IPS-18c (cell line): ENCODE results near the gene C1S.

ENCODE experiments used
- H3K4me3 ChIP-seq: 2 replicates; pipeline ENCODE4 v1.7.0; 2013; ENCODE audit warnings: low read depth, mild to moderate bottlenecking, low read length, moderate library complexity; ENCODE audit not compliant: insufficient read depth
- H3K9me3 ChIP-seq: one replicate; pipeline ENCODE4 v1.6.1; 2013; ENCODE audit warnings: mild to moderate bottlenecking, low read length, moderate library complexity; ENCODE audit not compliant: control insufficient read depth, insufficient read depth

The C1S gene

GRCh38 chr12:7067096-7067495, 6.6 kb downstream of the C1S start:
- H3K9me3 ChIP-seq, result no peaks in the 10 kb centered on the region
- no peak overlapping the region for H3K4me3 ChIP-seq

DNA sequence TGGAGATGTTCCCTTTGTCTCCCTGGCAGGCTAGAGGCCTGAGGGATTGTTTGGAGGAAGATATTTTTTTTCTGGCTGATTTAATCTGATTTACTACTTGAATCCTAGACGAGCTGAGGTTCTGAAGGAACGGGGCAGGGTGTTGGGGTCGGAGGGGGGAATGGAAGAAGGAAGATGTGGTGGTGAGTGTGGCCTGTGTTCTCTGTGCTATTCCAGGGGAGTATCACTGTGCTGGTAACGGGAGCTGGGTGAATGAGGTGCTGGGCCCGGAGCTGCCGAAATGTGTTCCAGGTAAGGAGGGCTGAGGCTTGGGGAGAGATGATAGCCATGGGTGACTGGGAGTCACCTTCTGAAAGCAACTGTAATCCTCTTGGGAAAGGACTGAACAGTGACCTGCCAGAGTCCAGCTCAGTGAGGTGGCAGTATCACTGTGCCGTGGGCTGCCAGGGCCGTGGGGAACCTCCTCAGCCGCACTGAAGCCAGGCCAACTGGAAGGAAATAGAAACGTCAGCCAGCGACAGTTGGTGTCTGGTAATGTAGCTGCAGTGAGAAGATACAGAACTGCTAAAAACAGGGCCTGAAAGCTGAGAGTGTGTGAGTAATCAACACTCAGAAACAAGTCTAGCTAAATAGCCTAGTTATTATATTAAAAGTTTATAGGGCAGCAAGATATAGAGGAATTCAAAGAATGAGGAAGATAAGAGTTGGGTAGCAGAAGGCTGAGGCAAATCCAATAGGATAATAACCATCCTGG, 7.9 kb downstream of the C1S start:
- no peaks in the 10 kb centered on the region for H3K9me3 ChIP-seq
- H3K4me3 ChIP-seq, result no peak overlapping the region

DNA sequence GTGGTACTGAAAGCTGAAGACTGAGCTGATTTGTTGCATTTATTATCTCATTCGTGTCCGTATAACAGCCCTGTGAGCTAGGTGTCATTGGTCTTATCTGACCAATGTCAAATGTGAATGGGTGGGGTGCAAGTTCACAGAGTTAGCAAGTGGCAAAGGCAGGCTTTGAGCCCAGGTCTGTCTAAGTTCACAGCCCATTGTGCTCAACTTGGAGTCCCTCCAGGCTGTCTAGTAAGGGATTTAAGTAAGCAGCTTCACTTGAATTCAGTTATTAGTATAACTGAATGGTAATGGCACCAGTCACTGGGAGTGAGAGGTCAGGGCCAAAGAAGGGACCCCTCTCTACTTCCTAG, 8.5 kb downstream of the C1S start:
- Histone ChIP-seq H3K4me3 (no peak overlapping the region), H3K9me3 (no peaks in the 10 kb centered on the region)

DNA sequence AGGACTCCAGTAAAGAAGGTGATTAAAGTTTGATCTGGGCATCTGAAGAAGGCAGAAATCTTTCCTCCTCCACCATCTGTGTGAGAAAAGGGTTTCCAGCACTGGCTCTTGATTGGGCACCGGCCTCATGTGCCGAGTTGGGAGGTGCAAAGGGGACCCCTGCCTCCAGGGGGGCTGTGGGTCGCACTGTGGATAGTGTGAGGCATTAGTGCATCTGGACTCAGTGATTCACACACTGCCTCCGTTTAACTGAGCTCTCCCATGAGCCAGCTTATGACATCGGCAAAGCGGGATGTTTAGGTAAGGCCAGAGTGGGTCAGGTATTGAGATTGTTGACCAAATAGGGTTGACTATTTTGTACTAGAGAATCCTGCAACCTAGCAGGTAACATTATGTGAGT, 8.9 kb downstream of the C1S start:
- H3K9me3 ChIP-seq, result no peaks in the 10 kb centered on the region
- H3K4me3 ChIP-seq, result no peak overlapping the region

- Histone ChIP-seq H3K9me3 (no peaks in the 10 kb centered on the region), H3K4me3 (no peak overlapping the region)
These were observed 11.5 kb downstream of the C1S start for GRCh38 chr12:7072035-7072434.

GRCh38 chr12:7072554-7072953, 12.0 kb downstream of the C1S start:
- H3K4me3 ChIP-seq, result no peak overlapping the region
- no peaks in the 10 kb centered on the region for H3K9me3 ChIP-seq

DNA sequence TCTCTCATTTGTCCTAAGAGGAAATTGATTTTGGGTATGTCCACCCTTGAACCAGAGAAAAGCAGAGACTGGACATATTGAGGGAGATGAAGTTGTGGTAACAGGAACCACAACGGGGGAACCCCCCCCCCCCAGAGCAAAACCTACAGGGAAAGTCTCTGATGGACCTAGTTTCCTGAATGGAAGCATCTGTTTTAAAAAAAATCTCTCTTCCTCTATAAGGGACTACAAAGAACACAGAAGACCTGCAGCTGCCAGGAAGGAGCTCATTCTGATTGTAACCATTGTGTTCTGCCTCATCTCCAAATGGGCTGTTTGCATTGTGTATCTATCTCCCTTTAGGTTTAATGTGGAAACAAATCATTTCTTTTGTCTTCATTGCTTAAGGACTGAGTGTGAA, 13.4 kb downstream of the C1S start:
- H3K9me3 ChIP-seq, result no peaks in the 10 kb centered on the region

GRCh38 chr12:7075518-7075917, 15.0 kb downstream of the C1S start:
- Histone ChIP-seq H3K9me3 (no peaks in the 10 kb centered on the region), H3K4me3 (no peak overlapping the region)

More for the DNA sequence above, 13.4 kb downstream of the C1S start:
- no peak overlapping the region for H3K4me3 ChIP-seq

GRCh38 chr12:7075939-7076338, 15.4 kb downstream of the C1S start:
- no peaks in the 10 kb centered on the region for H3K9me3 ChIP-seq
- no peak overlapping the region for H3K4me3 ChIP-seq

- no peaks in the 10 kb centered on the region for H3K9me3 ChIP-seq
- no peak overlapping the region for H3K4me3 ChIP-seq
These were observed 16.0 kb downstream of the C1S start for GRCh38 chr12:7076493-7076892.

DNA sequence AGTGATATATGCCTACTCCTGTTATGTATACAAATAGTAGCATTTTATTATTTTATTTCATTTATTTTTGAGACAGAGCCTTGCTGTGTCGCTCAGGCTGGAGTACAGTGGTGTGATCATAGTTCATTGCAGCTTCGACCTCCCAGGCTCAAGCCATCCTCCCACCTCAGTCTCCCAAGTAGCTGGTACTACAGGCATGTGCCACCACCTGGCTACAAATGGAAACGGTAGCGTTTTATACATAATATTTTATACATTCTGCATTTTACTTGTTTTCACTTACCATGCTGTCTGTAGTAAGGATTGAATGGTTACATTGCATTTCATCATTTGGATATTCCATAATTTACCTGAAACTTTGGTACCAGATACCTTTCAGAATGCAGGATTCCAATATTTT, 17.6 kb downstream of the C1S start:
- H3K4me3 ChIP-seq, result no peak overlapping the region
- H3K9me3 ChIP-seq, result no peaks in the 10 kb centered on the region

DNA sequence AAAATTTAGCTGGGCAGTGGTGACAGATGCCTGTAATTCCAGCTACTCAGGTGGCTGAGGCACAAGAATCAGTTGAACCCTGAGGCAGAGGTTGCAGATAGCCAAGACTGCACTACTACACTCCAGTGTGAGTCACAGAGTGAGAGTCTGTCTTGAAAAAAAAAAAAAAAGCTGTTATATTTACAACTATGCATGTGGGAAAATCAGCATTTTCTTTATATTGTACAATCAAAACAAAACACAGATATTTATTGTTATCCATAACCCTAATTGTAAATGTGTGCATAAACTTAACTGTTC, 19.3 kb downstream of the C1S start:
- peaks cover 5% of the 10 kb centered on the region for H3K9me3 ChIP-seq
- H3K4me3 ChIP-seq, result no peak overlapping the region

GRCh38 chr12:7081037-7081436, 20.5 kb downstream of the C1S start:
- Histone ChIP-seq H3K4me3 (no peak overlapping the region), H3K9me3 (peaks cover 6% of the 10 kb centered on the region)

DNA sequence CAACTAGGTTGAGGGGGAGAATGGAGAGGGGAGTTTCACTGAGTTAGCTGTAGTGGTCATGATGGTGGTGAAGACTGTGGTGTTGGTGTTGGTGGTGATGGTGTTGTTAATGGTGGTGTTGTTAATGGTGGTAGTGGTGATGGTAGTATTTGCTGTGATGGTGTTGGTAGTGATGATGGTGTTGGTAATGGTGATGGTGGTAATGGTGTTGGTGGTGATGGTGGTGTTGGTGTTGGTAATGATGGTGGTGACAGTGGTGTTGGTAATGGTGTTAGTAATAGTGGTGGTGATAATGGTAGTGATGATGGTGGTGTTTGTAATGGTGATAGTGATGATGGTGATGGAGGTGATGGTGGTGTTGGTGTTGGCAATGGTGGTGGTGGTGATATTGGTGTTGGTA, 22.6 kb downstream of the C1S start:
- H3K4me3 ChIP-seq, result no peak overlapping the region
- H3K9me3 ChIP-seq, result peaks cover 6% of the 10 kb centered on the region

DNA sequence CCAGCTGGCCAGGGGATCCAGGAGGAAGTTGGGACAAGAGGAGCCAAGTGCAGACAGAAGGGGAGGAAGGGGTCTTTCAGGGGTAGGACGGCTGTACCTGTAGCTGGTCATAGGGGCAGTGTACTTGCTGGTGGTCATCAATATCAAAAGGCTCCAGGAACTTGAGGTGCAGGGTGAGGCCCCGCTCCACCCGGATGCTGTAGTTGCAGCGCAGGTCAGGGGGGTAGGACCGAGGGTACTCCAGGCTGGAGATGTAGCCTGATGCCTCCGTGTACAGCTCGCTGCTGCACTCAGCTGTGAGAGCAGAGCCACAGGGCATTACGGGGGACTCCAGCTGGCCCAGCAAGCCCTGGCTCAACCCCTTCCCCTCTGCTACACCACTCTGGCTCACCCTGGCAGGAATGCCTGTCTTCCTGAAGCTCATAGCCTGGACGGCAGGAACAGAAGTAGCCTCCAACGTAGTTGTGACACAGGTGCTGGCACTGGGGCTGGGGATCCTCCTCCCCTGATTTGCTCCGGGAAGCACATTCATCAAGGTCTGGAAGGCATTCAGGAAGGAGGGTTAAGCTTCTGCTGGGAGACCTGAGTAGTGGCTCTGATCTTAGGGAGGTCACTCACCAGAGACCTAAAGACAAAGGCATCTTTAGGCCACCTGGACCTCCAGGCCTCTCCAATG, 28.8 kb downstream of the C1S start:
- Histone ChIP-seq H3K9me3 (peaks cover 10% of the 10 kb centered on the region), H3K4me3 (no peak overlapping the region)

DNA sequence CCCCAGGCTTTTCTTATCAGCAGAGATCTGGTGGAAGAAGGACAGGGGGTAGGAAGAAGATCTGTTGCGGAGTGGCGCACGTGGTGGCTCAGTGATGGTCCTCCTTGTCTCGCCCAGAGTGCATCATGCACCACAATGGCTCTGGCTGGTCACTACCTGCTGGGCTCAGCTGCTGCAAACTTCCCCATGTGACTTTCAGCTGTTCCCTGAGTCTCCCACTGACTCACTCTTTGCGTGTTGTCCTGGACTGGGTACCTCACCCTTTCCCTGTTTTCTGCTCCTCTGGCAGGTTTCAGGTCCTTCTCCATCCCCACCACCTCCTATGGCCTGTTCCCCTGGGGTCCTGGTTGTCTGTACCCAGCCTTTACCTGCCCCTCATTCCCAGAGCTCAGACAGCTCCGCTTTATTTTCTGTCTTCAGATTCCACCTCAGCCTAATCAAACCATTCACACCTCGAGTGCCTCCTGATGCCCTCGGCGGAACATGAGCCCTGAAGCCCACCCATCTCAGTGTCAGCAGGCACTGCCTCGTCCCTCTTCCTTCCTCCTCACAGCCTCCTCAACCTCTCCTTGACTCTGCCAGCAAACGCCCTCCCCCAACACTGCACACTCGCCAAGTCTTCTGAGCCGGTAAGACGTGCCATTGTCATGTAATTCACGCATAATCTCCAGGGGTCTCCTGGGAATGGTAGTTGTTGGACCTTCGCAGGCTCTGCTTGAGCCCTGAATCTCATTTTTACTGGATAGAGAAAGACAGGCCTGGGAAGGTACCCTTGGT, 29.9 kb downstream of the C1S start:
- H3K4me3 ChIP-seq, result no peak overlapping the region

DNA sequence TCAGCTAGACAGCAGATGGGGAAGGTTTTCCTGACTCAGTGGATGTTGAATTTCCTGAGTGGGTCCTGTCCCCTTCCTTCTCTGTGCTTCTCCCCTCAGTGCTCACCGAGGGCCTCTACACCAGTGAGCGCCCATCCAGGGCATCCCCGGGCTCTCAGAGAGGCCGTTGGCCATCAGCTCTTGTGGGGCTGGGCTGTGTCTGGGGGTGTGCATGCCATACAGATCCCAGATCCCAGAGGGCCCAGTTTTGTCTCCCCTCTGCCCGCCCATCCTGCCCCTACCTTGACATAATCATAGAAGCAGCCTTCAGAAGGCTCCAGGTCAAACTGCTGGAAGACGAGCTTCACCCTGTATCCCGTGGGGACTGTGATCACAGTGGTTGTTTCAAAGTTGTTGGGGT, 30.7 kb downstream of the C1S start:
- no peak overlapping the region for H3K4me3 ChIP-seq
- peaks cover 5% of the 10 kb centered on the region for H3K9me3 ChIP-seq

More for the DNA sequence above, 29.9 kb downstream of the C1S start:
- peaks cover 5% of the 10 kb centered on the region for H3K9me3 ChIP-seq

DNA sequence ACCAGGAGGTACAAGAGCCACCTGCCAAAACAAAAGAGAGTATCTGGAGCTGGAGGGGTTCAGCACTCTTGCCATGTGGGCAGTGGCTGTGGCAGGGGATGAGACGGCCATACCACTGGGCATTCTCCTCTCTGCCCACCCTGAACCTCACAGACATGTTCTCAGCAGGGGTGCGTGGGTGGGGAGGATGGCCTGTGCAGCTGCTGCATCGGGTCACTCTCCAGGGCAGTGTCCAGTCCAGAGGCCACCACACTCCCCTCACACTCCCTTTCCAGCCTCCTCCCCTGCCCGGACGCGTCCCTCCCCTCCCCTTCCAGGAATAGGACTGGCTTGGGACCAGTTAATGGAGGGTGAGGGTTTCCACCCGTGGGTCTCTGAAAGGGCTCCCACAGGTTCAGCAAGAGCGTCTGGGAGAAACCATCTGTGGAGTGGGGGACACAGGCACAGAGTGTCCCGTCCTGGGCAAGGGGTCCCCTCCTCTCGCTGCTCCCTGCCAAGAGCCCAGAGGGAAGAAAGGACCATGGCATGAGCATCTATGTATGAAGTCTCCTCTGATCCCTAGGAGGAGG, 31.2 kb downstream of the C1S start:
- Histone ChIP-seq H3K9me3 (peaks cover 5% of the 10 kb centered on the region), H3K4me3 (no peak overlapping the region)
